ENCODE measurements around the gene PER3. TPM values are rescaled to one million over a fixed set of nuclear protein-coding genes. Genes with fewer than 3 reads are reported as not detected.

PER3 gene
- total RNA-seq, 2 donors from 2014 or later: 12.0 to 20.6 TPM

DNA sequence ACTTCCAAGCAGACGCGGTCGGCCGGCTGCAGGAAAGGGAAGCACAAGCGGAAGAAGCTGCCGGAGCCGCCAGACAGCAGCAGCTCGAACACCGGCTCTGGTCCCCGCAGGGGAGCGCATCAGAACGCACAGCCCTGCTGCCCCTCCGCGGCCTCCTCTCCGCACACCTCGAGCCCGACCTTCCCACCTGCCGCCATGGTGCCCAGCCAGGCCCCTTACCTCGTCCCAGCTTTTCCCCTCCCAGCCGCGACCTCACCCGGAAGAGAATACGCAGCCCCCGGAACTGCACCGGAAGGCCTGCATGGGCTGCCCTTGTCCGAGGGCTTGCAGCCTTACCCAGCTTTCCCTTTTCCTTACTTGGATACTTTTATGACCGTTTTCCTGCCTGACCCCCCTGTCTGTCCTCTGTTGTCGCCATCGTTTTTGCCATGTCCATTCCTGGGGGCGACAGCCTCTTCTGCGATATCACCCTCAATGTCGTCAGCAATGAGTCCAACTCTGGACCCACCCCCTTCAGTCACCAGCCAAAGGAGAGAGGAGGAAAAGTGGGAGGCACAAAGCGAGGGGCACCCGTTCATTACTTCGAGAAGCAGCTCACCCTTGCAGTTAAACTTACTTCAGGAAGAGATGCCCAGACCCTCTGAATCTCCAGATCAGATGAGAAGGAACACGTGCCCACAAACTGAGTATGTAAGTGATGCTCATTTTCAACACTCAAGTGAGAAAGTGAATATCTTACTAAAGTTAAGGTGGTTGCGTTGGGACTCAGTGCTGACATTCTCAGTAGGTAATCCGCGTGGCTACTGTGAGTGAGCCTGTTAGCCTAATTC, 43.2 kb downstream of the PER3 start:
- Histone ChIP-seq H3K27ac (no peak overlapping the region), H3K4me1 (replicated peaks) (no peaks in the 10 kb centered on the region), H3K9me3 (no peaks in the 10 kb centered on the region), H3K4me3 (no peak overlapping the region), H3K27me3 (replicated peaks; ENCODE audit: insufficient read depth) (no peaks in the 10 kb centered on the region), H3K36me3 (peaks cover 0 to 6% of the 10 kb centered on the region in 2 donors)
- WGBS: 78% methylated on average over 39 of the region's 39 CpGs
- TF ChIP-seq, protein P1, sequence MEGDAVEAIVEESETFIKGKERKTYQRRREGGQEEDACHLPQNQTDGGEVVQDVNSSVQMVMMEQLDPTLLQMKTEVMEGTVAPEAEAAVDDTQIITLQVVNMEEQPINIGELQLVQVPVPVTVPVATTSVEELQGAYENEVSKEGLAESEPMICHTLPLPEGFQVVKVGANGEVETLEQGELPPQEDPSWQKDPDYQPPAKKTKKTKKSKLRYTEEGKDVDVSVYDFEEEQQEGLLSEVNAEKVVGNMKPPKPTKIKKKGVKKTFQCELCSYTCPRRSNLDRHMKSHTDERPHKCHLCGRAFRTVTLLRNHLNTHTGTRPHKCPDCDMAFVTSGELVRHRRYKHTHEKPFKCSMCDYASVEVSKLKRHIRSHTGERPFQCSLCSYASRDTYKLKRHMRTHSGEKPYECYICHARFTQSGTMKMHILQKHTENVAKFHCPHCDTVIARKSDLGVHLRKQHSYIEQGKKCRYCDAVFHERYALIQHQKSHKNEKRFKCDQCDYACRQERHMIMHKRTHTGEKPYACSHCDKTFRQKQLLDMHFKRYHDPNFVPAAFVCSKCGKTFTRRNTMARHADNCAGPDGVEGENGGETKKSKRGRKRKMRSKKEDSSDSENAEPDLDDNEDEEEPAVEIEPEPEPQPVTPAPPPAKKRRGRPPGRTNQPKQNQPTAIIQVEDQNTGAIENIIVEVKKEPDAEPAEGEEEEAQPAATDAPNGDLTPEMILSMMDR (IDR thresholded peaks at IDR 0.05): no peak
- TF ChIP-seq POLR2AphosphoS5 (IDR thresholded peaks at IDR 0.05) (no peak), POLR2A (IDR thresholded peaks at IDR 0.05) (no peak)
- intact Hi-C loops (cut with DNase I): no loop called here
- no peak for DNase-seq (ENCODE audit: low spot score)

DNA sequence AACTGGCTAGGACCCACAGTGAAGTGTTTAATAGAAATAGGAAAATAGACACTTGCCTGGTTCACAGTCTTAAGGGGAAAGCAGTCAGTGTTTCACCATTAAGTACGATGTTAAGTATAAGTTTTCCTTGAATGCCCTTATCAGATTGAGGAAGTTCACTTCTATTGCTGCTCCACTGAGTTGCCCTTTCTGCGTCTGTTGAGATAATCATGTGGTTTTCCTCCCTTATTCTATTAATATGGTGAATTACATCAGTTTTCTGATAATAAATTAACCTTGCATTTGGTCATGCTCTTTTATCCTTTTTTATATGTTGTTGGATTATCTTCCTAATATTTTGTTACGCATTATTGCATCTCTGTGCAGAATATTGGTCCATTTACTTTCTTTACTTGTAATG, 47.4 kb downstream of the PER3 start:
- Histone ChIP-seq H3K27ac (no peak overlapping the region), H3K9me3 (no peaks in the 10 kb centered on the region), H3K4me3 (no peak overlapping the region), H3K36me3 (peaks cover 0 to 6% of the 10 kb centered on the region in 2 donors), H3K4me1 (replicated peaks) (no peaks in the 10 kb centered on the region), H3K27me3 (replicated peaks; ENCODE audit: insufficient read depth) (no peaks in the 10 kb centered on the region)
- TF ChIP-seq POLR2A (IDR thresholded peaks at IDR 0.05) (no peak), POLR2AphosphoS5 (IDR thresholded peaks at IDR 0.05) (no peak)
- TF ChIP-seq, protein P1 (IDR thresholded peaks at IDR 0.05): no peak
- intact Hi-C loops (cut with DNase I): no loop called here
- no peak for DNase-seq (ENCODE audit: low spot score)
- WGBS: 60% methylated on average over 3 of the region's 3 CpGs

DNA sequence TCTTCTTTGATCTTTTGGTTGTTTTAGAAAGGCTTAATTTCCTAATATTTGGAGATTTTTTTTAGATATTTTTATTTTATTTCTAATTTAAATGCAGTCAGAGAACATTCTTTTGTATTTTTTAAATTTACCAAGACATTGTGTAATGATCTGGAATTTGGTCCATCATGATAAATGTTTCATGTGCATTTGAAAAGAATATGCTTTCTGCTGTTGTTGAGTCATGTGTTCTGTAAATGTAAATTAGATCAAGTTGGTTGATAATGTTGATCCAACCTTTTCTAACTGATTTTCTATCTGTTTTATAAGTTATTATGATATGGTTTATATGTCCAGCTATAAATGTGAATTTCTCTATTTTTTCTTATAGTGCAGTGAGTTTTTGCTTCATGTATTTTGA, 48.9 kb downstream of the PER3 start:
- no peaks in the 10 kb centered on the region for H3K36me3 ChIP-seq
- no peaks in the 10 kb centered on the region for H3K27me3 ChIP-seq (replicated peaks; ENCODE audit: insufficient read depth)
- TF ChIP-seq POLR2A (IDR thresholded peaks at IDR 0.05) (no peak), POLR2AphosphoS5 (IDR thresholded peaks at IDR 0.05) (no peak)
- TF ChIP-seq, protein P1 (IDR thresholded peaks at IDR 0.05): no peak
- no peaks in the 10 kb centered on the region for H3K9me3 ChIP-seq
- no peak overlapping the region for H3K4me3 ChIP-seq
- H3K27ac ChIP-seq: no peak overlapping the region
- intact Hi-C loops (cut with DNase I): no loop called here
- H3K4me1 ChIP-seq (replicated peaks): no peaks in the 10 kb centered on the region
- DNase-seq (ENCODE audit: low spot score): no peak

DNA sequence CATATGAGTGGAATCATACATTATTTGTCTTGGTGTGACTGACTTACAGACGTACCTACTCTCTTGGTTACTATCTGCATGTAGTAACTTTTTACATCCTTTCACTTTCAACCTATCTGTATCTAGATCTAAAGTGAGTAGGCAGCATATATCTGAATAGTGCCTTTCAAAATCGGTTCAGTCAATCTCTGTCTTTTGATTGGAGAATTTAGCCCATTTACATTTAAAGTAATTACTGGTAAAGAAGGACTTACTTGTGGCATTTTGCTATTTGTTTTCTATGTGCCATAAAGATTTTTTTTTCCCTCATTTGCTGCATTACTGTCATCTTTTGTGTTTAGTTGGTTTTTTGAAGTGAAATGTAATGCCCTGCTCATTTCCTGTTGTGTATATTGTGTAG, 54.6 kb downstream of the PER3 start:
- Histone ChIP-seq H3K9me3 (no peaks in the 10 kb centered on the region), H3K27me3 (replicated peaks; ENCODE audit: insufficient read depth) (no peaks in the 10 kb centered on the region), H3K4me3 (no peak overlapping the region), H3K36me3 (peaks cover 6 to 12% of the 10 kb centered on the region in 2 donors), H3K4me1 (replicated peaks) (no peaks in the 10 kb centered on the region), H3K27ac (no peak overlapping the region)
- intact Hi-C loops (cut with DNase I): no loop called here
- no peak for TF ChIP-seq POLR2AphosphoS5 (IDR thresholded peaks at IDR 0.05)
- TF ChIP-seq, protein P1 (IDR thresholded peaks at IDR 0.05): no peak
- TF ChIP-seq POLR2A (IDR thresholded peaks at IDR 0.05): no peak
- DNase-seq (ENCODE audit: low spot score): no peak
- WGBS: 93% methylated on average over 2 of the region's 2 CpGs

DNA sequence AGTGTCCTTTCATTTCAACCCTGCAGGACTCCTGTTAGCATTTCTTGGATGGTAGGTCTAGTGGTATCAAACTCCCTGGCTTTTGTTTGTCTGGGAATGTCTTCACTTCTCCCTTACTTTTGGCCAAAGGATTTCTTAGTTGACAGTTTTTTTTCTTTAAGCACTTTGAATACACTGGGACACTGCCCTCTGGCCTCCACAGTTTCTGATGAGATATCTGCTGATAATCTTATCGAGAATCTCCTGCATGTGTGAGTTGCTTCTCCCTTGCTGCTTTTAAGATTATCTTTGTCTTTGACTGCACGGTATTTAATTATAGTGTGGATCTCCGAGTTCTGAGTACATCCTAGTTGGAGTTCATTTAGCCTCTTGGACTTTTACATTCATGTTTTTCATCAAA, 55.4 kb downstream of the PER3 start:
- WGBS: 91% methylated on average over 3 of the region's 3 CpGs
- no peak for TF ChIP-seq POLR2A (IDR thresholded peaks at IDR 0.05)
- TF ChIP-seq, protein P1 (IDR thresholded peaks at IDR 0.05): no peak
- no peak for TF ChIP-seq POLR2AphosphoS5 (IDR thresholded peaks at IDR 0.05)
- intact Hi-C loops (cut with DNase I): no loop called here
- H3K4me3 ChIP-seq: no peak overlapping the region
- H3K27me3 ChIP-seq (replicated peaks; ENCODE audit: insufficient read depth): no peaks in the 10 kb centered on the region
- no peaks in the 10 kb centered on the region for H3K4me1 ChIP-seq (replicated peaks)
- DNase-seq (ENCODE audit: low spot score): no peak
- no peaks in the 10 kb centered on the region for H3K9me3 ChIP-seq
- H3K36me3 ChIP-seq: peaks cover 6 to 12% of the 10 kb centered on the region in 2 donors
- H3K27ac ChIP-seq: no peak overlapping the region
